Mammary epithelial cell (primary cell): Measurements from ENCODE around the gene RSBN1L.

Experiments used
- EZH2 ChIP-seq: IDR thresholded peaks from 2 replicates; pipeline ENCODE4 v1.6.1; 2012; ENCODE audit warnings: low read length, inconsistent platforms, borderline replicate concordance
- TF ChIP-seq, protein P1 (sequence below), 2 donors: IDR thresholded peaks in 1 of 2; conservative IDR thresholded peaks in 1 of 2; 2 replicates each; pipeline ENCODE4 v1.5.1; 2011 to 2012; ENCODE audit warnings: inconsistent platforms in 2 of 2, low read length in 2 of 2, mild to moderate bottlenecking in 2 of 2, control low read depth in 1 of 2, low read depth in 1 of 2; ENCODE audit not compliant: insufficient read depth in 1 of 2; ENCODE audit errors: extremely low read depth in 1 of 2

GRCh38 chr7:77727936-77728701, 31.9 kb downstream of the RSBN1L start:
- TF ChIP-seq, protein P1, sequence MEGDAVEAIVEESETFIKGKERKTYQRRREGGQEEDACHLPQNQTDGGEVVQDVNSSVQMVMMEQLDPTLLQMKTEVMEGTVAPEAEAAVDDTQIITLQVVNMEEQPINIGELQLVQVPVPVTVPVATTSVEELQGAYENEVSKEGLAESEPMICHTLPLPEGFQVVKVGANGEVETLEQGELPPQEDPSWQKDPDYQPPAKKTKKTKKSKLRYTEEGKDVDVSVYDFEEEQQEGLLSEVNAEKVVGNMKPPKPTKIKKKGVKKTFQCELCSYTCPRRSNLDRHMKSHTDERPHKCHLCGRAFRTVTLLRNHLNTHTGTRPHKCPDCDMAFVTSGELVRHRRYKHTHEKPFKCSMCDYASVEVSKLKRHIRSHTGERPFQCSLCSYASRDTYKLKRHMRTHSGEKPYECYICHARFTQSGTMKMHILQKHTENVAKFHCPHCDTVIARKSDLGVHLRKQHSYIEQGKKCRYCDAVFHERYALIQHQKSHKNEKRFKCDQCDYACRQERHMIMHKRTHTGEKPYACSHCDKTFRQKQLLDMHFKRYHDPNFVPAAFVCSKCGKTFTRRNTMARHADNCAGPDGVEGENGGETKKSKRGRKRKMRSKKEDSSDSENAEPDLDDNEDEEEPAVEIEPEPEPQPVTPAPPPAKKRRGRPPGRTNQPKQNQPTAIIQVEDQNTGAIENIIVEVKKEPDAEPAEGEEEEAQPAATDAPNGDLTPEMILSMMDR (conservative IDR thresholded peaks at IDR 0.05 in 1 of 2, IDR thresholded peaks at IDR 0.05 in 1 of 2; ENCODE audit: extremely low read depth in 1 of 2, insufficient read depth in 1 of 2, low read depth in 1 of 2, low read length in 2 of 2) = no peak
- TF ChIP-seq EZH2 = no peak
